NCI-H2227 treated with DMSO at 0.1 percent for 48 hours (cell line): ENCODE measurements around the gene DOK1.
A peak's percentile ranks its signal among the peaks of the same experiment; 100 is the strongest.

ENCODE experiments used
- DNase-seq: peaks from one replicate; lab custom pipeline; 2025; lab: John Stamatoyannopoulos, UW

The DOK1 gene

GRCh38 chr2:74553892-74554819 is at the start of gene DOK1, which contains the start of gene LOXL3:
Gene DOK1, plus strand, starts transcription at chr2:74554720. Its CDS starts 35 bp downstream, at chr2:74554755.
Gene LOXL3, minus strand, starts transcription at chr2:74553942. Its CDS starts 1,308 bp downstream, at chr2:74552634.
- DNase-seq = peak; percentile 85

GRCh38 chr2:74505448-74506246 is 48.9 kb upstream of the DOK1 start:
- no peak for DNase-seq

- DNase-seq = peak; percentile 99
Measured at GRCh38 chr2:74507145-74507925, 47.2 kb upstream of the DOK1 start, which contains the start of gene PCGF1. Gene PCGF1, minus strand, starts transcription at chr2:74507695. Its CDS starts 27 bp downstream, at chr2:74507668.

GRCh38 chr2:74507926-74508520 is 46.5 kb upstream of the DOK1 start:
- DNase-seq = peak; percentile 55

- DNase-seq = no peak
Measured at GRCh38 chr2:74510272-74510671, 44.2 kb upstream of the DOK1 start.

- no peak for DNase-seq
Measured at GRCh38 chr2:74511104-74511989, 43.2 kb upstream of the DOK1 start.

GRCh38 chr2:74512744-74513604 is 41.5 kb upstream of the DOK1 start:
- DNase-seq = no peak

- DNase-seq = no peak
Measured at GRCh38 chr2:74513605-74514367, 40.7 kb upstream of the DOK1 start.

- DNase-seq = peak; percentile 48
Measured at GRCh38 chr2:74514368-74515270, 39.9 kb upstream of the DOK1 start, which contains the start of gene TLX2. Gene TLX2, plus strand, starts transcription at chr2:74514450. Its CDS starts 357 bp downstream, at chr2:74514807.

- no peak for DNase-seq
Measured at GRCh38 chr2:74515271-74515980, 39.1 kb upstream of the DOK1 start.

- DNase-seq = no peak
Measured at GRCh38 chr2:74515981-74516633, 38.4 kb upstream of the DOK1 start.

GRCh38 chr2:74516650-74517049 is 37.9 kb upstream of the DOK1 start:
- no peak for DNase-seq

- DNase-seq = no peak
Measured at GRCh38 chr2:74522516-74522915, 32.0 kb upstream of the DOK1 start.

GRCh38 chr2:74524005-74524404 is 30.5 kb upstream of the DOK1 start:
- no peak for DNase-seq

GRCh38 chr2:74524955-74525716 is 29.4 kb upstream of the DOK1 start:
- DNase-seq = no peak
